ENCODE measurements around the gene KPNA1.

Gene KPNA1

DNA sequence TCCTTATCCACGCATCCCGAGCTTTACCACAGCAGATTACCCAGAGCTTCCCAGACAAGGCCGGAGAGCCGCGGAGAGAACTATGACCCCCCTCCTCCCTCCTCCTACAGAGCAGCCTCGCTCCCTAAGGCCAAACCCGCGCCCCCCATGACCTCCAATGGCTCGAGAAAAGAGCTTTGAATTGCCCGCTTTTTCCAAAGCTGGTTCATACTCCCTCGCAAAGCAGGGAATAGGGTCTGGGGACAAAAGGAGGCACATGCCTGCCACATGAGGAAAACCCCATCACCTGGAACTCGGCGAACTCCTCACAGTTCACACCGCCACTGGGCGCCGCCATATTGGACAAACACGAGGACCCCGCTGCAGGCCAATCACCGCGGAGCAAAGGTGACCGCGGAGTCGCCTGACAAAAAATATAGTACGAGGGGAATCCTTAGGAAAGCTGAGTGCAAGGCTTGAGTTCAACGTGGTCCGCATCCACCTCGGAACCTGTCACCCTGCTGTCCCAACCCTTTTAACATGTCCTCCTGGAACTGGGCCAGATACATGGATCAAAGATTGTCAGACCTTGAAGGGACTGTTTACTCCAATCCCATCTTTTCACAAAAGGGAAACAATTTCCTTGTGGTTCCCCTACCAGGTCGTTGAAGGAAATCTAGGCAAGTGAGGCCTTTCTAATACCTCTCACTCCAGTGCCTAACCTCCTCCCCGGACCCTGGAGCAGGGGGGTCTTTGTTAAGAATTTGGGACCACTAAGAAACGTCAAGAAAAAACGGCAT, 131.7 kb downstream of the KPNA1 start, which contains the start of gene MIX23:
TSS of gene MIX23 (minus strand) at position 344 of the 779 bp plus-strand sequence. CDS start at position 337, 7 bp downstream.
- peak; percentile 85 for DNase-seq

DNA sequence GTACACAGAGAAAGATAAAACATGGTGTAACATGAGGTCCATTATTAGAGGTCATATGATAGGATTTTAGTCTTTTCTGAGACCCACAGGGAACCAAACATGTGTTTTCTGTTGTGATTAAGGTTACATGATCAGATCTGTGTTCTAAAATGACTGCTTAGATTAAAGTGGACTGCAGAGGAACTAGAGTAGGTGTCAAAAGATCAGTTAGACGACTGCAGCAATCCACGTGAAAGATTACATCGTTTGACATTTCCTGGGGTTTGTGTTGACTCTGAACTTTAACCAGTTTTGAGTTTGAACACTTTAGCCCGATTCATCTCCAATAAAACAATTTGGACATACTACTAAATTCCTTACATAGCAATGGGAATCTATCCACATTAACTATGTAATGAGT, 136.8 kb downstream of the KPNA1 start:
- no peak for DNase-seq

DNA sequence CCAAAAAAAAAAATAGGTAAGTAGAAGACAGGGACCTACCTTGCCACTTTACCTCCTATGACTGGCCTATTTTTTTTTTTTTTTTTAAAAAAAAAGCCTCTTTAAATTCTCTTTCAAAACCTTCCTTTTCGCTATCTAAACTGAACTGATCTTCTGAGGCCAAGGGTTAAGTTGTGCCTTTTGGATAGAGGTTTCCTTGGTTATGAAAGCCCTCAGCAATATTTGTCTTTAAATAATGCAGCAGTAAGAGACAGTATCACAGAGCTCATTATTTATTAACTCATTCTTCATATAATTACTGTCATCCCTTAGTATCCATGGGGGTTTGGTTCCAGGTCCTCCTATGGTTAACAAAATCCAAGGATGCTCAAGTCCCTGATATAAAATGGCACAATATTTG, 140.7 kb downstream of the KPNA1 start:
- no peak for DNase-seq
